Uterus (tissue), 4 donors: Measurements from ENCODE around the gene PBX1. TPM values are rescaled to one million over a fixed set of nuclear protein-coding genes. Genes with fewer than 3 reads are reported as not detected.

Experiments used
- DNase-seq, 2 donors: peaks; one replicate each; pipeline ENCODE4 v3.0.0-alpha.2; 2019 to 2020
- H3K27ac ChIP-seq, 2 donors: fragments of 200-600 bp; sonication (generic); 1 replicate in 1 of 2; 2 replicates in 1 of 2; pipeline ENCODE4 v1.5.1; 2016 to 2018
- H3K27me3 ChIP-seq, 2 donors: fragments of 200-600 bp; sonication (generic); one replicate each; pipeline ENCODE4 v1.5.1; 2018 to 2019; ENCODE audit warnings: control low read depth in 1 of 2
- H3K36me3 ChIP-seq, 2 donors: fragments of 200-600 bp; sonication (generic); one replicate each; pipeline ENCODE4 v1.5.1; 2019; ENCODE audit warnings: control low read depth in 1 of 2
- H3K4me1 ChIP-seq, 2 donors: fragments of 200-600 bp; sonication (generic); one replicate each; pipeline ENCODE4 v1.5.1; 2018 to 2019; ENCODE audit warnings: control low read depth in 1 of 2
- H3K4me3 ChIP-seq, 2 donors: fragments of 200-600 bp; sonication (generic); 1 replicate in 1 of 2; 2 replicates in 1 of 2; pipeline ENCODE4 v1.5.1; 2018 to 2019; ENCODE audit warnings: mild to moderate bottlenecking in 1 of 2
- H3K9me3 ChIP-seq, 2 donors: fragments of 200-600 bp; sonication (generic); one replicate each; pipeline ENCODE4 v1.5.1; 2019; ENCODE audit warnings: control low read depth in 1 of 2
- POLR2A ChIP-seq, 2 donors: fragments of 450-650 bp; IDR thresholded peaks; one replicate each; pipeline ENCODE4 v1.6.1; 2016; ENCODE audit warnings: antibody characterized with exemption in 2 of 2, mild to moderate bottlenecking in 1 of 2, moderate library complexity in 1 of 2
- intact Hi-C: fragments of 100-400 bp; cut with DNase I; formaldehyde crosslinking; loops from one replicate; pipeline ENCODE4 v1.15.1; 2023; ENCODE audit warnings: low total_unique reads
- total RNA-seq, 4 donors: library from RNA; depleted of rRNA in 3 of 4; stranded (reverse); fragments of >200 nt in 3 of 4; gene quantifications; one replicate each; pipeline versions ENCODE4 v1.1.0 to v1.2.4, GENCODE V29; 2014 to 2023
- TF ChIP-seq, protein P1 (sequence below), 4 experiments: fragments of 200-600 bp in 2 of 4; fragments of 450-650 bp in 2 of 4; sonication (generic) in 2 of 4; IDR thresholded peaks; one replicate each; pipeline ENCODE4 v1.5.1; 2016 to 2019; ENCODE audit warnings: antibody characterized with exemption in 4 of 4, mild to moderate bottlenecking in 2 of 4, moderate library complexity in 1 of 4
- donor health status: DM: yes; HTN: yes; CAD: no.

PBX1 gene
- total RNA-seq, 4 donors from 2014 or later, result 122 to 831 (median 207) TPM

DNA sequence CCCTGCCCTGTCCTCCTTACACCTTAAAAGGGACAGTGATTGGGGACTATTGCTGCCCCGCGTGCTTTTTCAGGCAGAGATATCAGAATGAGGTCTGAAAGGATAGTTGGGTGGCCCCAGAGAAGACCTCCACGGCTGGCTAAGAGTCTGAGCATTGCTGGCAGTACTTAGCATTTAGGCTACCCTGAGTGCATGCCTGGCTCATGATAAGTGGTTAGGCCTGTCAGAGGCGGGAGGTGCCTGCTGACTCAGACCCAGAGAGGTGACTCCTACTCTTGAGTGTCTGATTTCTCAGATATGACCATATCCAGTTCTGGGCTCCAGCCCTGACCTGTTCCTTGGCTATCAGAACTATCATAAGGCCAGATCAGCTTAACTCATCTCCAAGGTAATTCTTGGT is 213.7 kb downstream of the PBX1 start:
- Histone ChIP-seq H3K36me3 (no peaks in the 10 kb centered on the region), H3K9me3 (no peaks in the 10 kb centered on the region), H3K4me1 (peaks cover 19 to 50% of the 10 kb centered on the region in 2 donors), H3K27ac (peak overlapping the region; percentile 83 to 92), H3K27me3 (no peaks in the 10 kb centered on the region), H3K4me3 (no peak overlapping the region)
- TF ChIP-seq, protein P1, sequence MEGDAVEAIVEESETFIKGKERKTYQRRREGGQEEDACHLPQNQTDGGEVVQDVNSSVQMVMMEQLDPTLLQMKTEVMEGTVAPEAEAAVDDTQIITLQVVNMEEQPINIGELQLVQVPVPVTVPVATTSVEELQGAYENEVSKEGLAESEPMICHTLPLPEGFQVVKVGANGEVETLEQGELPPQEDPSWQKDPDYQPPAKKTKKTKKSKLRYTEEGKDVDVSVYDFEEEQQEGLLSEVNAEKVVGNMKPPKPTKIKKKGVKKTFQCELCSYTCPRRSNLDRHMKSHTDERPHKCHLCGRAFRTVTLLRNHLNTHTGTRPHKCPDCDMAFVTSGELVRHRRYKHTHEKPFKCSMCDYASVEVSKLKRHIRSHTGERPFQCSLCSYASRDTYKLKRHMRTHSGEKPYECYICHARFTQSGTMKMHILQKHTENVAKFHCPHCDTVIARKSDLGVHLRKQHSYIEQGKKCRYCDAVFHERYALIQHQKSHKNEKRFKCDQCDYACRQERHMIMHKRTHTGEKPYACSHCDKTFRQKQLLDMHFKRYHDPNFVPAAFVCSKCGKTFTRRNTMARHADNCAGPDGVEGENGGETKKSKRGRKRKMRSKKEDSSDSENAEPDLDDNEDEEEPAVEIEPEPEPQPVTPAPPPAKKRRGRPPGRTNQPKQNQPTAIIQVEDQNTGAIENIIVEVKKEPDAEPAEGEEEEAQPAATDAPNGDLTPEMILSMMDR (IDR thresholded peaks at IDR 0.05), result no peak
- no peak for TF ChIP-seq POLR2A (IDR thresholded peaks at IDR 0.05)
- peak; percentile 69 to 87 for DNase-seq
- intact Hi-C loops, result no loop called here

DNA sequence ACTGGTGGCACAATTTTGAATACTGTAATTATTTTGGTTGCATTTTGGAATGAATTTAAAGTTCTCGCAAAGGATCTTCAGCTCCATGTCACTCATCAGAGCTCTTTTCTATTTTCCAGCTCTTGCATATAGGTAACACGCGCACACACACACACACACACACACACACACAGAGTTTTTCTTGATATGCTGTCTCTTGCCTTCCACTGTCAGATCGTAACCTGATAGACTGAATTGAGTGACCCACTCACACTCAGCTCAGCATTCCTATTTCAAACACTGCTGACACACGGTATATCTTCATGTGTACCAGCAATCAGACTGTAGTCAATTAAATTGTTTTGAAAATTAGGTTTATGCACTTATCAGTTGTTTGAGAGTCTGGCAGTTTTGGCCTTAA is 214.1 kb downstream of the PBX1 start:
- H3K4me1 ChIP-seq, result peaks cover 19 to 47% of the 10 kb centered on the region in 2 donors
- no peaks in the 10 kb centered on the region for H3K9me3 ChIP-seq
- H3K4me3 ChIP-seq, result no peak overlapping the region
- no peaks in the 10 kb centered on the region for H3K27me3 ChIP-seq
- H3K27ac ChIP-seq, result peak overlapping the region; percentile 83 to 92
- no peak for TF ChIP-seq POLR2A (IDR thresholded peaks at IDR 0.05)
- TF ChIP-seq, protein P1 (IDR thresholded peaks at IDR 0.05), result no peak
- no peaks in the 10 kb centered on the region for H3K36me3 ChIP-seq
- intact Hi-C loops, result no loop called here
- peak in 1 of 2 donors; percentile 9 for DNase-seq

DNA sequence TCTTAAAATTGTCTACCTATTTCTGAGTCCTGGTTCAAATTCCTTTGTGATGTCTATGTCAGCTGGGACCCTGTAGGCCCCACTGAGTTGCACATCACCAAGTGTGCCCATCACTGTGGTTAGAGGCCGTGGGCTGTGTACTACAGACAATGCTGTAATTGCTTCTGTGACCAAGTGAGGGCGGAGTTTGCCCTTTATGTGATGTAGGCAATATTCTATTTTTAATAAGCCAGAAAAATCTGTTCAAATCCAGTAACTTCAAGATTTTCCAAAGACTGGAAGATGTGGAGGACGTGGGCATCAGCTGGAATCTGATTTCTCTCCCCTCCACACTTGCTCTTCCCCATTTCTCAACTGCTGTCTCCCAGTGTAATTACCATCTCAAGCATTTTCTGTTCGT is 215.4 kb downstream of the PBX1 start:
- Histone ChIP-seq H3K4me1 (peaks cover 10 to 38% of the 10 kb centered on the region in 2 donors), H3K27ac (peak overlapping the region; percentile 83 to 92)
- intact Hi-C loops, result no loop called here

DNA sequence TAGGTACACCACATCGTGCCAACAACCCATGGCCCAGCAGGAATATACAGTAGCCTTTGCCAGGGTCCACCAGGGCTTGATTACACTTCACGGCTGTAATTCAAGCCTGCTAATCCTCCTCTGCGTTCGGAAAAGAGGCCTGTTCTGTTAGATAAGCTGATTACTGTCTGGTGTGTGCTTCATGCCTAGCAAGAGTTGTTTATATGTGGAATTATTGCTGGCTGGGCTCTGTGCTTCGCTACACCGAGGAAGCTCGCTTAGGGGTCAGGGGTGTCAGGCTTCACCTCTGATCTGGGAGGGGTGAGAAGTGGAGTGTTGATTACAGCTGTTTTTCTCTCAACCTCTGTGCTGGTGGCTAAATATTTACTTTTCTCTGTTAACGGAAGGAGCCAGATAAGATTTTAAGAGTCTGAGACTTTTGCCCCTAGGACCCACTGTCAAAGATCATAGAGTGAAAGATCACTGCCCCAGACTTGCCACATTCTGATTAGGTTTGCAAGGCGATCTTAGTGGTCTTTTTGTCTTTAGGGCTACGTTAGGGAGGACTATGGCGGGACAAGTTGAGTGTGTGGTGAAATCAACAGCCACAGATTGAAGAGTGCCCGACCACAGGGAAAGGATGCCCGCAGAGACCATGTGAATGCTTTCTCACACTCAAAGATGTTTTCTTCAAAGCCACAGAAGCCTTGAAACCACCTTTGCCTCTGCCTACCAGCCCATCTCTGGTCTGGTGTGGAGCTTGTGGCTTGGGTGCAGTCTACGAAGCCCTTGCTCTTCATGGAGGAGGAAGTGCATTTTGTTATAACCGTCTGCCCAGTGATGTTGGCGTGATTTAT is 216.1 kb downstream of the PBX1 start:
- intact Hi-C loops, result no loop called here
- H3K27me3 ChIP-seq, result no peaks in the 10 kb centered on the region
- H3K9me3 ChIP-seq, result no peaks in the 10 kb centered on the region
- no peak for TF ChIP-seq POLR2A (IDR thresholded peaks at IDR 0.05)
- TF ChIP-seq, protein P1 (IDR thresholded peaks at IDR 0.05), result no peak
- peak overlapping the region; percentile 83 to 92 for H3K27ac ChIP-seq
- H3K4me3 ChIP-seq, result no peak overlapping the region
- no peaks in the 10 kb centered on the region for H3K36me3 ChIP-seq
- peaks cover 10 to 39% of the 10 kb centered on the region in 2 donors for H3K4me1 ChIP-seq
- peak in 1 of 2 donors; percentile 26 for DNase-seq

More for the DNA sequence above, 215.4 kb downstream of the PBX1 start:
- no peaks in the 10 kb centered on the region for H3K9me3 ChIP-seq
- no peak overlapping the region for H3K4me3 ChIP-seq
- TF ChIP-seq POLR2A (IDR thresholded peaks at IDR 0.05), result no peak
- TF ChIP-seq, protein P1 (IDR thresholded peaks at IDR 0.05), result no peak
- H3K27me3 ChIP-seq, result no peaks in the 10 kb centered on the region
- H3K36me3 ChIP-seq, result no peaks in the 10 kb centered on the region
- no peak for DNase-seq

DNA sequence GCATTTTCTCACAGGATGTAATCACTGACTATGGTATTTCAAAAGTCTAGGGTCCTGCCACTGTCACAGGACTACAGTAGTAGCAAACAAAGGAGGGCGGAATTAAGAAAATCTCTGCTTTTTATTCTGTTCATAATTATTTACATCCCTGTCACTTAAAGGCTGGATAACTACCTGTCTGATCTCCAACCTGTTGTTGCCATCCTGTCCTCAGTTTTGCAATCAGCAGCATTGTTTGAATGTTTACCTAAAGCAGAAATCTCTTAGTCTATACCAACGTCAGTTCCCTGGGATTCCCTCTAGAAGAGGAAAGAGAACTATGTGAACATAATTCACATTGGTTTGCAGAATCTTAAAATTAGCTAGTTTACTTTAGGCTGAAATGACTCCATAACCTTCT is 218.5 kb downstream of the PBX1 start:
- TF ChIP-seq POLR2A (IDR thresholded peaks at IDR 0.05), result no peak
- TF ChIP-seq, protein P1 (IDR thresholded peaks at IDR 0.05), result no peak
- Histone ChIP-seq H3K36me3 (no peaks in the 10 kb centered on the region), H3K4me1 (peaks cover 20 to 36% of the 10 kb centered on the region in 2 donors), H3K27ac (peak overlapping the region; percentile 83 to 92), H3K9me3 (no peaks in the 10 kb centered on the region), H3K27me3 (no peaks in the 10 kb centered on the region), H3K4me3 (no peak overlapping the region)
- intact Hi-C loops, result no loop called here
- peak in 1 of 2 donors; percentile 0 for DNase-seq
